Colonic mucosa (tissue), 4 donors: ENCODE results near the gene PDE4D. TPM values are rescaled to one million over a fixed set of nuclear protein-coding genes. Genes with fewer than 3 reads are reported as not detected.

Source experiments
- DNase-seq: peaks from one replicate; pipeline ENCODE4 v3.0.0-alpha.2; 2020
- H3K27ac ChIP-seq: fragments of 200-600 bp; one replicate; pipeline ENCODE4 v1.8.0; 2021
- H3K27me3 ChIP-seq: fragments of 200-600 bp; one replicate; pipeline ENCODE4 v1.8.0; 2021
- H3K36me3 ChIP-seq: fragments of 200-600 bp; one replicate; pipeline ENCODE4 v1.8.0; 2021
- H3K4me1 ChIP-seq: fragments of 200-600 bp; one replicate; pipeline ENCODE4 v1.8.0; 2021; ENCODE audit warnings: mild to moderate bottlenecking
- H3K4me3 ChIP-seq: fragments of 200-600 bp; one replicate; pipeline ENCODE4 v1.8.0; 2021
- H3K9ac ChIP-seq, 2 donors: one replicate each; pipeline ENCODE4 v1.7.0; 2013; ENCODE audit warnings: control low read depth in 2 of 2, low read depth in 2 of 2, low read length in 2 of 2
- H3K9me3 ChIP-seq: fragments of 200-600 bp; one replicate; pipeline ENCODE4 v1.8.0; 2021
- CTCF ChIP-seq: fragments of 200-600 bp; IDR thresholded peaks from one replicate; pipeline ENCODE4 v1.8.0; 2022; ENCODE audit warnings: antibody characterized with exemption, mild to moderate bottlenecking
- intact Hi-C: fragments of 100-400 bp; cut with DNase I; formaldehyde crosslinking; loops from one replicate; pipeline ENCODE4 v1.14.1; 2022
- total RNA-seq, 2 donors: library from RNA; stranded (reverse); fragmentation: NEBNext Ultra II Directional in 1 of 2; extraction: Animal tissue kit (Norgen Biotek cat#: 25700) in 1 of 2; gene quantifications; one replicate each; pipeline ENCODE4 v1.2.1, GENCODE V29; 2021
- donor health status: healthy.
- donor health status: DM: no; HTN: no; CAD: no.
- donor health status: DM: no; HTN: no; CAD: no.

Gene PDE4D
- total RNA-seq, 2 donors from 2014 or later, result 23.1 to 53.7 TPM

GRCh38 chr5:58985759-58986158 lies 907.8 kb downstream of the PDE4D start:
- Histone ChIP-seq H3K36me3 (no peaks in the 10 kb centered on the region), H3K9ac (no peak overlapping the region), H3K27me3 (no peaks in the 10 kb centered on the region), H3K4me1 (no peaks in the 10 kb centered on the region), H3K4me3 (no peak overlapping the region), H3K27ac (no peak overlapping the region), H3K9me3 (no peaks in the 10 kb centered on the region)
- intact Hi-C loops, result no loop called here
- TF ChIP-seq CTCF, result no peak
- no peak for DNase-seq

GRCh38 chr5:58985311-58985710 lies 908.2 kb downstream of the PDE4D start:
- H3K27ac ChIP-seq, result no peak overlapping the region
- no peaks in the 10 kb centered on the region for H3K27me3 ChIP-seq
- intact Hi-C loops, result no loop called here
- H3K4me3 ChIP-seq, result no peak overlapping the region
- no peak for TF ChIP-seq CTCF
- no peaks in the 10 kb centered on the region for H3K36me3 ChIP-seq
- H3K9me3 ChIP-seq, result no peaks in the 10 kb centered on the region
- no peak for DNase-seq
- no peak overlapping the region for H3K9ac ChIP-seq
- H3K4me1 ChIP-seq, result no peaks in the 10 kb centered on the region

GRCh38 chr5:58983526-58984452 lies 909.7 kb downstream of the PDE4D start:
- Histone ChIP-seq H3K4me3 (no peak overlapping the region), H3K4me1 (no peaks in the 10 kb centered on the region), H3K27ac (no peak overlapping the region), H3K27me3 (no peaks in the 10 kb centered on the region), H3K9me3 (no peaks in the 10 kb centered on the region), H3K9ac (no peak overlapping the region), H3K36me3 (no peaks in the 10 kb centered on the region)
- DNase-seq, result no peak
- TF ChIP-seq CTCF, result no peak
- intact Hi-C loops, result no loop called here

GRCh38 chr5:58980890-58981289 lies 912.6 kb downstream of the PDE4D start:
- intact Hi-C loops, result no loop called here
- no peaks in the 10 kb centered on the region for H3K4me1 ChIP-seq
- H3K27ac ChIP-seq, result no peak overlapping the region
- H3K9ac ChIP-seq, result no peak overlapping the region
- H3K9me3 ChIP-seq, result no peaks in the 10 kb centered on the region
- H3K27me3 ChIP-seq, result no peaks in the 10 kb centered on the region
- DNase-seq, result no peak
- H3K36me3 ChIP-seq, result no peaks in the 10 kb centered on the region
- H3K4me3 ChIP-seq, result no peak overlapping the region
- no peak for TF ChIP-seq CTCF

- Histone ChIP-seq H3K27ac (no peak overlapping the region), H3K27me3 (no peaks in the 10 kb centered on the region), H3K4me3 (no peak overlapping the region), H3K4me1 (no peaks in the 10 kb centered on the region), H3K9me3 (no peaks in the 10 kb centered on the region), H3K36me3 (peaks cover 5% of the 10 kb centered on the region), H3K9ac (no peak overlapping the region)
- DNase-seq, result no peak
- intact Hi-C loops, result no loop called here
- no peak for TF ChIP-seq CTCF
These were observed 914.4 kb downstream of the PDE4D start for GRCh38 chr5:58979090-58979489.
